Stimulated activated CD4-positive, alpha-beta T cell treated with anti-CD3 and anti-CD28 coated beads, Interleukin-2, amount 100 ng/mL, for 4 hours (primary cell): ENCODE results near the gene DNAH14.
"Not testable (repeated sequence)": the region's sequence is repeated elsewhere in the genome, so short reads cannot be mapped to it uniquely, and the experiment has no call there.

ENCODE experiments used
- DNase-seq: peaks from one replicate; pipeline ENCODE4 v3.0.0-alpha.2; 2020; ENCODE audit warnings: low read depth

DNAH14 gene

GRCh38 chr1:224996266-224996665, 66.8 kb downstream of the DNAH14 start:
- no peak for DNase-seq

- no peak for DNase-seq
These were observed 68.7 kb downstream of the DNAH14 start for GRCh38 chr1:224998185-224998584.

GRCh38 chr1:225004396-225004795, 74.9 kb downstream of the DNAH14 start:
- no peak for DNase-seq

- not testable (repeated sequence) for DNase-seq
These were observed 76.9 kb downstream of the DNAH14 start for GRCh38 chr1:225006352-225006751.

- not testable (repeated sequence) for DNase-seq
These were observed 78.6 kb downstream of the DNAH14 start for GRCh38 chr1:225008050-225008449.

- DNase-seq: no peak
These were observed 91.6 kb downstream of the DNAH14 start for GRCh38 chr1:225021037-225021436.

GRCh38 chr1:225026701-225027100, 97.2 kb downstream of the DNAH14 start:
- no peak for DNase-seq

- DNase-seq: not testable (repeated sequence)
These were observed 107.0 kb downstream of the DNAH14 start for GRCh38 chr1:225036441-225036840.

GRCh38 chr1:225042263-225042662, 112.8 kb downstream of the DNAH14 start:
- no peak for DNase-seq

- DNase-seq: no peak
These were observed 114.8 kb downstream of the DNAH14 start for GRCh38 chr1:225044258-225044657.

- no peak for DNase-seq
These were observed 120.1 kb downstream of the DNAH14 start for GRCh38 chr1:225049594-225049993.

- DNase-seq: no peak
These were observed 134.2 kb downstream of the DNAH14 start for GRCh38 chr1:225063722-225064121.

- no peak for DNase-seq
These were observed 141.5 kb downstream of the DNAH14 start for GRCh38 chr1:225070972-225071371.

GRCh38 chr1:225097175-225097574, 167.7 kb downstream of the DNAH14 start:
- DNase-seq: no peak

GRCh38 chr1:225111000-225111399, 181.5 kb downstream of the DNAH14 start:
- no peak for DNase-seq

GRCh38 chr1:225113265-225113664, 183.8 kb downstream of the DNAH14 start:
- DNase-seq: no peak

- DNase-seq: no peak
These were observed 185.0 kb downstream of the DNAH14 start for GRCh38 chr1:225114354-225114990.

- no peak for DNase-seq
These were observed 189.8 kb downstream of the DNAH14 start for GRCh38 chr1:225119307-225119706.

GRCh38 chr1:225121095-225121494, 191.6 kb downstream of the DNAH14 start:
- DNase-seq: no peak

GRCh38 chr1:225131869-225132268, 202.4 kb downstream of the DNAH14 start:
- no peak for DNase-seq

GRCh38 chr1:225137976-225138375, 208.5 kb downstream of the DNAH14 start:
- no peak for DNase-seq

GRCh38 chr1:225143001-225143400, 213.5 kb downstream of the DNAH14 start:
- DNase-seq: no peak

- DNase-seq: no peak
These were observed 217.0 kb downstream of the DNAH14 start for GRCh38 chr1:225146478-225146877.

GRCh38 chr1:225147791-225148190, 218.3 kb downstream of the DNAH14 start:
- not testable (repeated sequence) for DNase-seq
